Osteoblast (primary cell): ENCODE results near the gene RETREG3. TPM values are rescaled to one million over a fixed set of nuclear protein-coding genes. Genes with fewer than 3 reads are reported as not detected.
"Not testable (repeated sequence)": the region's sequence is repeated elsewhere in the genome, so short reads cannot be mapped to it uniquely, and the experiment has no call there.

ENCODE experiments used
- DNase-seq: peaks from one replicate; pipeline ENCODE4 v3.0.0; 2011; ENCODE audit warnings: low spot score, mixed read lengths; ENCODE audit not compliant: insufficient read length; ENCODE audit errors: missing footprints
- H2AFZ ChIP-seq: 2 replicates; pipeline ENCODE4 v1.6.0; 2011; ENCODE audit warnings: mild to moderate bottlenecking, low read length
- H3K27ac ChIP-seq: 2 replicates; pipeline ENCODE4 v1.5.1; 2011; ENCODE audit warnings: mild to moderate bottlenecking, low read depth, low read length, moderate library complexity
- H3K27me3 ChIP-seq: 2 replicates; pipeline ENCODE4 v1.6.0; 2012; ENCODE audit warnings: mild to moderate bottlenecking, control low read depth, inconsistent platforms, low read length, moderate library complexity; ENCODE audit not compliant: insufficient read depth
- H3K36me3 ChIP-seq: 2 replicates; pipeline ENCODE4 v1.5.1; 2011; ENCODE audit warnings: mild to moderate bottlenecking, low read length, control low read depth, moderate library complexity; ENCODE audit not compliant: insufficient read depth
- H3K4me1 ChIP-seq: 2 replicates; pipeline ENCODE4 v1.5.1; 2011; ENCODE audit warnings: mild to moderate bottlenecking, low read length, control low read depth, moderate library complexity; ENCODE audit not compliant: insufficient read depth
- H3K4me2 ChIP-seq: 2 replicates; pipeline ENCODE4 v1.6.0; 2011; ENCODE audit warnings: mild to moderate bottlenecking, low read length; ENCODE audit not compliant: insufficient read depth
- H3K4me3 ChIP-seq: fragments of 200-600 bp; sonication (generic); 3 replicates; pipeline ENCODE4 v1.5.1; 2012; ENCODE audit warnings: mild to moderate bottlenecking, low read length, inconsistent platforms; ENCODE audit not compliant: insufficient read depth
- H3K79me2 ChIP-seq: 2 replicates; pipeline ENCODE4 v1.6.0; 2012; ENCODE audit warnings: mild to moderate bottlenecking, low read length, control low read depth, inconsistent platforms; ENCODE audit not compliant: insufficient read depth
- H3K9me3 ChIP-seq: 2 replicates; pipeline ENCODE4 v1.5.1; 2011; ENCODE audit warnings: low read depth, low read length, control low read depth
- H4K20me1 ChIP-seq: 2 replicates; pipeline ENCODE4 v1.6.0; 2012; ENCODE audit warnings: mild to moderate bottlenecking, low read length, control low read depth; ENCODE audit not compliant: insufficient read depth
- total RNA-seq: library from RNA; depleted of rRNA; stranded (reverse); fragments of >200 nt; gene quantifications from 2 replicates; pipeline ENCODE4 v1.2.3, GENCODE V29; 2012
- TF ChIP-seq, protein P1 (sequence below): IDR thresholded peaks from 2 replicates; pipeline ENCODE4 v1.5.1; 2011; ENCODE audit warnings: mild to moderate bottlenecking, low read depth, low read length, moderate library complexity; ENCODE audit errors: extremely low read depth

The RETREG3 gene
- total RNA-seq, 1 donor: 90.1 TPM

- H3K4me1 ChIP-seq: no peaks in the 10 kb centered on the region
- DNase-seq: no peak
- no peaks in the 10 kb centered on the region for H3K27me3 ChIP-seq
- H3K9me3 ChIP-seq: no peaks in the 10 kb centered on the region
- H3K27ac ChIP-seq: no peak overlapping the region
- TF ChIP-seq, protein P1, sequence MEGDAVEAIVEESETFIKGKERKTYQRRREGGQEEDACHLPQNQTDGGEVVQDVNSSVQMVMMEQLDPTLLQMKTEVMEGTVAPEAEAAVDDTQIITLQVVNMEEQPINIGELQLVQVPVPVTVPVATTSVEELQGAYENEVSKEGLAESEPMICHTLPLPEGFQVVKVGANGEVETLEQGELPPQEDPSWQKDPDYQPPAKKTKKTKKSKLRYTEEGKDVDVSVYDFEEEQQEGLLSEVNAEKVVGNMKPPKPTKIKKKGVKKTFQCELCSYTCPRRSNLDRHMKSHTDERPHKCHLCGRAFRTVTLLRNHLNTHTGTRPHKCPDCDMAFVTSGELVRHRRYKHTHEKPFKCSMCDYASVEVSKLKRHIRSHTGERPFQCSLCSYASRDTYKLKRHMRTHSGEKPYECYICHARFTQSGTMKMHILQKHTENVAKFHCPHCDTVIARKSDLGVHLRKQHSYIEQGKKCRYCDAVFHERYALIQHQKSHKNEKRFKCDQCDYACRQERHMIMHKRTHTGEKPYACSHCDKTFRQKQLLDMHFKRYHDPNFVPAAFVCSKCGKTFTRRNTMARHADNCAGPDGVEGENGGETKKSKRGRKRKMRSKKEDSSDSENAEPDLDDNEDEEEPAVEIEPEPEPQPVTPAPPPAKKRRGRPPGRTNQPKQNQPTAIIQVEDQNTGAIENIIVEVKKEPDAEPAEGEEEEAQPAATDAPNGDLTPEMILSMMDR: no peak
- H4K20me1 ChIP-seq: no peaks in the 10 kb centered on the region
- no peak overlapping the region for H3K4me2 ChIP-seq
- H3K4me3 ChIP-seq: no peak overlapping the region
- H3K36me3 ChIP-seq: peaks cover 28% of the 10 kb centered on the region
- no peaks in the 10 kb centered on the region for H3K79me2 ChIP-seq
- no peak overlapping the region for H2AFZ ChIP-seq
These were observed 8.8 kb upstream of the RETREG3 start for GRCh38 chr17:42617956-42618431.

DNA sequence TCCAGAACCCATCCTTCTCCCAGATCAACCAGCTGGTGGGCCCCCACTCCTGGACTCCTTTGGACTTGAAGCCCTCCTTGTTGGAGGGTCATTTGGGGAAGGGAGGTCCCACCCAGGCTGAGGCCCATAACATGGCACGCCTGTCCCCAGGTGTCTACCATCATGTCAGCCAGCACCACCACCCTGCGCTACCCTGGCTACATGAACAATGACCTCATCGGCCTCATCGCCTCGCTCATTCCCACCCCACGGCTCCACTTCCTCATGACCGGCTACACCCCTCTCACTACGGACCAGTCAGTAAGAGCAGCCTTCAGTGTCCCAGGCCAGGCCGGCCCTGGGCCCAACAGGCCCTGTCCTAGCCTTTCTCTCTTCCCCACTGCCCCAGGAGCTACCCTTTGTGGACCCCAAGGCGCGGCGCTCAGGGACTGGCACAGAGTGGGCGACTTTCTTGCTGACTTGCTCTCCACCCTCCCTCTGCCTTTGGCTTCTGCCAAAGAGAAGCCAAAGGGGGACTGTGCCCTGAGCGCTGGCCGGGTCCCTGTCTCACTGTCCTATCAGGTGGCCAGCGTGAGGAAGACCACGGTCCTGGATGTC is 4.6 kb upstream of the RETREG3 start:
- TF ChIP-seq, protein P1: no peak
- H3K4me1 ChIP-seq: peaks cover 4% of the 10 kb centered on the region
- no peaks in the 10 kb centered on the region for H3K27me3 ChIP-seq
- peaks cover 42% of the 10 kb centered on the region for H3K36me3 ChIP-seq
- peak; percentile 47 for DNase-seq
- no peak overlapping the region for H3K27ac ChIP-seq
- H4K20me1 ChIP-seq: no peaks in the 10 kb centered on the region
- H2AFZ ChIP-seq: no peak overlapping the region
- peaks cover 10% of the 10 kb centered on the region for H3K79me2 ChIP-seq
- H3K9me3 ChIP-seq: no peaks in the 10 kb centered on the region
- no peak overlapping the region for H3K4me3 ChIP-seq
- no peak overlapping the region for H3K4me2 ChIP-seq

DNA sequence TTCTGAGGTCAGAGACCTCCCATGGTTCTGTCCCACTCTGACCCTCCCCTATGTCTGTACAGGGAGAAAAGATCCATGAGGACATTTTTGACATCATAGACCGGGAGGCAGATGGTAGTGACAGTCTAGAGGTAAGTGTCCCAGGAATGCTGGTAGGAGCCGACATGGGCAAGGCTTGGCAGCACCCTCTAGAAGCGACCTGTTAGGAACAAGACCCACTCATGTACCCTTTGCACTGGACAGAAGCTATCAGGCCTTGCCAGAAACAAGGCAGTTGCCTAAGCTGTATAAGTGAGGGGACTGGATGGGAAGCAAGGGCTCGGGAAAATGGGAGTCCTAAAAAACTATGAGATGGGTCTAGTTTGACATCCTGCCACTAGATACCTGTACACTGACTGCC is 2.8 kb upstream of the RETREG3 start:
- no peak overlapping the region for H2AFZ ChIP-seq
- peaks cover 28% of the 10 kb centered on the region for H3K79me2 ChIP-seq
- peaks cover 42% of the 10 kb centered on the region for H3K36me3 ChIP-seq
- no peak overlapping the region for H3K4me3 ChIP-seq
- peak; percentile 56 for DNase-seq
- no peaks in the 10 kb centered on the region for H3K27me3 ChIP-seq
- H4K20me1 ChIP-seq: peaks cover 9% of the 10 kb centered on the region
- H3K4me2 ChIP-seq: no peak overlapping the region
- peaks cover 18% of the 10 kb centered on the region for H3K4me1 ChIP-seq
- TF ChIP-seq, protein P1: no peak
- no peak overlapping the region for H3K27ac ChIP-seq
- no peaks in the 10 kb centered on the region for H3K9me3 ChIP-seq

GRCh38 chr17:42609814-42610801 is 934 bp upstream of the RETREG3 start:
- peaks cover 47% of the 10 kb centered on the region for H3K79me2 ChIP-seq
- peak overlapping the region; percentile 87 for H3K4me2 ChIP-seq
- H3K27me3 ChIP-seq, H3K9me3 ChIP-seq: not testable (repeated sequence)
- peaks cover 18% of the 10 kb centered on the region for H3K4me1 ChIP-seq
- H3K36me3 ChIP-seq: peaks cover 33% of the 10 kb centered on the region
- H2AFZ ChIP-seq: peak overlapping the region; percentile 89
- DNase-seq: peak; percentile 94
- peaks cover 16% of the 10 kb centered on the region for H4K20me1 ChIP-seq
- H3K4me3 ChIP-seq: peak overlapping the region; percentile 94
- peak overlapping the region; percentile 79 for H3K27ac ChIP-seq
